ENCODE results near the gene UBE2L6.

UBE2L6 gene

GRCh38 chr11:57530215-57530595 lies 37.3 kb downstream of the UBE2L6 start:
- no peak for DNase-seq (ENCODE audit: low read depth)

- no peak for DNase-seq (ENCODE audit: low read depth)
Observed at GRCh38 chr11:57529012-57529411, 38.5 kb downstream of the UBE2L6 start.

GRCh38 chr11:57527056-57527631 lies 40.3 kb downstream of the UBE2L6 start:
- DNase-seq (ENCODE audit: low read depth): peak; percentile 37

GRCh38 chr11:57523419-57523818 lies 44.1 kb downstream of the UBE2L6 start:
- DNase-seq (ENCODE audit: low read depth): no peak

- no peak for DNase-seq (ENCODE audit: low read depth)
Observed at GRCh38 chr11:57521116-57521515, 46.4 kb downstream of the UBE2L6 start.

- DNase-seq (ENCODE audit: low read depth): no peak
Observed at GRCh38 chr11:57516061-57516443, 51.4 kb downstream of the UBE2L6 start.

- peak; percentile 10 for DNase-seq (ENCODE audit: low read depth)
Observed at GRCh38 chr11:57515332-57516060, 52.0 kb downstream of the UBE2L6 start, which contains the start of gene SLC43A1. SLC43A1 (minus strand) TSS chr11:57515702; CDS start chr11:57514111, 1,591 bp downstream.

GRCh38 chr11:57514538-57515331 lies 52.7 kb downstream of the UBE2L6 start:
- peak; percentile 31 for DNase-seq (ENCODE audit: low read depth)

GRCh38 chr11:57513911-57514537 lies 53.4 kb downstream of the UBE2L6 start:
- DNase-seq (ENCODE audit: low read depth): no peak

GRCh38 chr11:57513452-57513795 lies 54.0 kb downstream of the UBE2L6 start:
- DNase-seq (ENCODE audit: low read depth): no peak

GRCh38 chr11:57512646-57513451 lies 54.6 kb downstream of the UBE2L6 start:
- DNase-seq (ENCODE audit: low read depth): no peak

- DNase-seq (ENCODE audit: low read depth): no peak
Observed at GRCh38 chr11:57511741-57512430, 55.6 kb downstream of the UBE2L6 start.

- DNase-seq (ENCODE audit: low read depth): no peak
Observed at GRCh38 chr11:57508341-57509170, 58.9 kb downstream of the UBE2L6 start.

- DNase-seq (ENCODE audit: low read depth): no peak
Observed at GRCh38 chr11:57506522-57506921, 61.0 kb downstream of the UBE2L6 start.

- DNase-seq (ENCODE audit: low read depth): no peak
Observed at GRCh38 chr11:57504511-57504910, 63.0 kb downstream of the UBE2L6 start.

GRCh38 chr11:57502870-57503269 lies 64.6 kb downstream of the UBE2L6 start:
- no peak for DNase-seq (ENCODE audit: low read depth)

- no peak for DNase-seq (ENCODE audit: low read depth)
Observed at GRCh38 chr11:57502376-57502775, 65.1 kb downstream of the UBE2L6 start.

GRCh38 chr11:57501953-57502352 lies 65.5 kb downstream of the UBE2L6 start:
- no peak for DNase-seq (ENCODE audit: low read depth)
